ENCODE results near the gene MPL. TPM values are rescaled to one million over a fixed set of nuclear protein-coding genes. Genes with fewer than 3 reads are reported as not detected.

The MPL gene
- total and polyA plus RNA-seq, 10 donors: 0.47 to 2.2 (median 1.3) TPM; not detected in 4

DNA sequence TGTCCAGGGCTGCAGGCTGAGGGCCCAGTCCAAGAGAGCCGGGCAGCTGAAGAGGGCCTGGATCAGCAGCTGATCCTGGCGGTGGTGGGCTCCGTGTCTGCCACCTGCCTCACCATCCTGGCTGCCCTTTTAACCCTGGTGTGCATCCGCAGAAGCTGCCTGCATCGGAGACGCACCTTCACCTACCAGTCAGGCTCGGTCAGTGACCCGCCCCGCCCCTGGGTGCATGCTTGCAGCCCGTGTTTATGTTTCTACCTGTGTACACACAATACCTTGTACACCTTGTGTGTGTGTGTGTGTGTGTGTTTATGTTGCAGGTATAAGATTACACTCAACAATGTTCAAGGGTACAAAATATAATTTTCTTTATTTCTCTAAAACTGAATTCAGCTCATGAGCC lies 23.8 kb upstream of the MPL start:
- TF ChIP-seq CTCF (IDR thresholded peaks at IDR 0.05 in 8 of 11, conservative IDR thresholded peaks at IDR 0.05 in 3 of 11) (no peak), POLR2A (IDR thresholded peaks at IDR 0.05) (no peak), POLR2AphosphoS5 (IDR thresholded peaks at IDR 0.05) (no peak)
- intact Hi-C loops (cut with DNase I; ENCODE audit: low total_unique reads): no loop called here
- Histone ChIP-seq H3K36me3 (peaks cover 0 to 54% (median 0%) of the 10 kb centered on the region in 6 donors), H3K4me3 (no peak overlapping the region), H3K27me3 (replicated peaks in 1 of 7) (no peaks in the 10 kb centered on the region), H3K9me3 (no peaks in the 10 kb centered on the region), H3K4me1 (peaks cover 0 to 32% (median 9%) of the 10 kb centered on the region in 6 donors), H3K27ac (no peak overlapping the region)
- WGBS, 5 donors: 94 to 97% (median 95%) methylated on average over 10 of the region's 10 CpGs
- DNase-seq: peak; percentile 68

DNA sequence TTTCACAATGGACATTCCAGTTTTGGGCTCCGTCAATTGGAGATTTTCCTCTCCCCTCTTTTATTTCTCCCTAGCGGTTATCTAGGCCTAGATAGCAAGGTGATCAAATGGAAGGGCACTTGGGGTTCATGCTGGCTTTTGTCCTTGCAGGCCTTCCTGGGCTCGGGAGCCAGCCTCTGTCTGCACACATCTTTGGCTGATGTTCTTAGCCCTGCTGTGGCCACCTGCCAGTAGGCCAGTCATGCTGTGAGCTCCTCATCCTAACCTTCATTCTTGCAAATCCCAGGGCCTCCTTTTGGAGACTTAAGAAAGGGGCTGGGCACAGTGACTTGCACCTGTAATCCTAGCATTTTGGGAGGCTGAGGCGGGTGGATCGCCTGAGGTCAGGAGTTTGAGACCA lies 23.4 kb upstream of the MPL start:
- WGBS, 5 donors: 92 to 97% (median 95%) methylated on average over 5 of the region's 5 CpGs
- no peaks in the 10 kb centered on the region for H3K9me3 ChIP-seq
- H3K27me3 ChIP-seq (replicated peaks in 1 of 7): no peaks in the 10 kb centered on the region
- H3K4me1 ChIP-seq: peaks cover 0 to 31% (median 9%) of the 10 kb centered on the region in 6 donors
- peak; percentile 29 for DNase-seq
- H3K27ac ChIP-seq: no peak overlapping the region
- TF ChIP-seq POLR2A (IDR thresholded peaks at IDR 0.05) (no peak), CTCF (IDR thresholded peaks at IDR 0.05 in 8 of 11, conservative IDR thresholded peaks at IDR 0.05 in 3 of 11) (no peak), POLR2AphosphoS5 (IDR thresholded peaks at IDR 0.05) (no peak)
- peaks cover 0 to 58% (median 0%) of the 10 kb centered on the region in 6 donors for H3K36me3 ChIP-seq
- intact Hi-C loops (cut with DNase I; ENCODE audit: low total_unique reads): no loop called here
- H3K4me3 ChIP-seq: no peak overlapping the region

DNA sequence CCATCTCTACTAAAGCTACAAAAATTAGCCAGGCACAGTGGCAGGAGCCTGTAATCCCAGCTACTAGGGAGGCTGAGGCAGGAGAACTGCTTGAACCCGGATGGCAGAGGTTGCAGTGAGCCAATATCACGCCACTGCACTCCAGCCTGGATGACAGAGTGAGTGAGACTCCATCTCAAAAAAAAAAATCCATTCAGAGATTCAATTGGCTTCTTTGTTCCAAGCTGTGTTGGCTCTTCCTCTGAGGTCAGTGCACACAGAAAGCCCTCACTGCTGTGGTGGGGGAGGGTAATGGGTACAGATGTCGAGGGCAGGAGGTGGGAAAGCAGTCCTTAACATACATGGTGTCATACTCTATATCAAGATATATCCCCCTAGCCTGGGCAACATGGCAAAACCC lies 22.1 kb upstream of the MPL start:
- DNase-seq: peak; percentile 22
- Histone ChIP-seq H3K4me3 (no peak overlapping the region), H3K27me3 (replicated peaks in 1 of 7) (no peaks in the 10 kb centered on the region), H3K4me1 (peaks cover 0 to 18% (median 3%) of the 10 kb centered on the region in 6 donors), H3K36me3 (peaks cover 0 to 65% (median 0%) of the 10 kb centered on the region in 6 donors), H3K27ac (no peak overlapping the region), H3K9me3 (no peaks in the 10 kb centered on the region)
- WGBS, 5 donors: 75 to 87% (median 86%) methylated on average over 3 of the region's 3 CpGs
- TF ChIP-seq POLR2AphosphoS5 (IDR thresholded peaks at IDR 0.05): no peak
- TF ChIP-seq POLR2A (IDR thresholded peaks at IDR 0.05): no peak
- TF ChIP-seq CTCF (IDR thresholded peaks at IDR 0.05 in 8 of 11, conservative IDR thresholded peaks at IDR 0.05 in 3 of 11): no peak
- intact Hi-C loops (cut with DNase I; ENCODE audit: low total_unique reads): no loop called here

DNA sequence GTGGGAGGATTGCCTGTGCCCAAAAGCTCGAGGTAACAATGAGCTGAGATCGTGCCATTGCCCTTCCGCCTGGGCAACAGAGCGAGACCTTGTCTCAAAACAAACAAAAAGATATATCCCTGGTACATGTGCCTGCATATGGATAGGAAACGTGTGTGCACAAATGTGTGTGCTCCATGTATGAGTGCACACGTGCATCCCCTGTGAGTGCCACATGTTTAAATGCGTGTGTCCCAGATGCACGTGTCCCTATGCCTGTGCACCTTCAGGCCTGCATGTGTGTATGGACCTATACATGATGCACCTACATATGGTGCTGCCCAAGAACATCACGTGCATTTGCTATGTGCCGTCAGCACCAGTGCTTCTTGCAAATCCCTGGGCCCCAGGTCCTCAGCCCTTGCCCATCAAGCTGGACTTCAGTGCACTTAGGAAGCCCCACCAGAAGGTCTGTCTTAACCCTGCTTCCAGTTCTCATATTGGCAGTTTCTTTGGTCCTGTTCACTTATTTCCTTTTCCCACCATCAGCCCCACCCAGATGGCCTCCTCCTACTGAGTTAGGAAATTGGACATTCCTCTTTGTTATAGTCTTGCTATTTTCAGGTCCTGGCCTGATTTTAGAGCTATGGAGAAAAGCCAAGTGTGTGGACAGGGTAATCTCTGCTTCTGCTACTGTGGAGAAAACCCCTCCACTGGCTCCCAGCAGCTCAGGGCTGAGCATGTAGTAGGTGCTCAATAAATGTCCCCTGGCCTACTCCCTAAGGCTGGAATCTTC lies 21.5 kb upstream of the MPL start:
- intact Hi-C loops (cut with DNase I; ENCODE audit: low total_unique reads): no loop called here
- Histone ChIP-seq H3K9me3 (no peaks in the 10 kb centered on the region), H3K36me3 (peaks cover 0 to 68% (median 0%) of the 10 kb centered on the region in 6 donors), H3K27ac (no peak overlapping the region), H3K4me3 (no peak overlapping the region), H3K4me1 (peaks cover 0 to 12% (median 0%) of the 10 kb centered on the region in 6 donors), H3K27me3 (replicated peaks in 1 of 7) (no peaks in the 10 kb centered on the region)
- DNase-seq: peak; percentile 67
- 72 to 94% (median 89%) methylated on average over 10 of the region's 10 CpGs for WGBS, 5 donors
- TF ChIP-seq POLR2A (IDR thresholded peaks at IDR 0.05) (no peak), POLR2AphosphoS5 (IDR thresholded peaks at IDR 0.05) (no peak), CTCF (IDR thresholded peaks at IDR 0.05 in 8 of 11, conservative IDR thresholded peaks at IDR 0.05 in 3 of 11) (no peak)

All from spleen (tissue), 11 donors.